ENCODE measurements around the gene KIRREL3. TPM values are rescaled to one million over a fixed set of nuclear protein-coding genes. Genes with fewer than 3 reads are reported as not detected.

Gene KIRREL3
- polyA plus RNA-seq, 1 donor (not counting 4 experiments of a cell fraction or from before 2014, with no cell fraction given): 0.04 TPM

DNA sequence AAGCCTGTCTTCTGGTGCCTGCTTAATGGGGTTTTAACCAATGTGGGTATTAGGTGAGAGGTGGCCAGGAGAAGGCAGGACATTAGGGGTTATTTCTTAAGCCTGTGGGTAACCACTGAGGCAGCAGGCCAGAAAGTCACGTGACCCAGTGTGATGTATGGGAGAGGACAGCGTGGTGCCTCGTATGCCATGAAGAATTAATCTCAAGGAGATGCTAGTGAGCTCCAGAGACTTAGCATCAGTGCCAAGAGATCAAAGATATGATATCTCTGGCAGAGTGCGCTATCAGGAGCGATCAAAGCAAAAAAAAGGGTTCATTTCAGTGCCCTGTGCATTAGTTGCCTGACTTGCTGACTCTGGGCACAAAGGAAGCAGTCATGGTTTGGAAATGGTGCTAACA is 275.5 kb downstream of the KIRREL3 start:
- H3K79me2 ChIP-seq (ENCODE audit: control insufficient read depth, insufficient read depth, low read length): no peaks in the 10 kb centered on the region
- H3K4me3 ChIP-seq (ENCODE audit: control insufficient read depth in 2 of 3, extremely low read depth in 1 of 3, insufficient read depth in 2 of 3, low read depth in 1 of 3, low read length in 3 of 3): no peak overlapping the region
- DNase-seq (ENCODE audit: low read depth, low spot score) (no peak), FAIRE-seq (no peak)
- H3K4me1 ChIP-seq (ENCODE audit: control insufficient read depth, extremely low read depth, insufficient read depth, low read length): no peaks in the 10 kb centered on the region
- H3K9me3 ChIP-seq (ENCODE audit: control insufficient read depth, low read depth, low read length): no peaks in the 10 kb centered on the region
- no peak overlapping the region for H3K4me2 ChIP-seq (ENCODE audit: control insufficient read depth, extremely low read depth, insufficient read depth, low read depth, low read length)
- H3K27me3 ChIP-seq (ENCODE audit: control insufficient read depth, extremely low read depth, insufficient read depth, low read length): no peaks in the 10 kb centered on the region
- dilution Hi-C loops (cut with MboI; ENCODE audit: extremely low pct_ligation_motif_present, low sequenced_read_pairs): no loop called here
- no peak overlapping the region for H3K9ac ChIP-seq (ENCODE audit: control insufficient read depth, extremely low read depth, insufficient read depth, low read length)
- no peaks in the 10 kb centered on the region for H4K20me1 ChIP-seq (ENCODE audit: control insufficient read depth, extremely low read depth, insufficient read depth, low read length)
- H3K9me1 ChIP-seq (ENCODE audit: control insufficient read depth, extremely low read depth, insufficient read depth, low read length): no peaks in the 10 kb centered on the region
- H3K36me3 ChIP-seq (ENCODE audit: control insufficient read depth in 2 of 2, extremely low read depth in 1 of 2, insufficient read depth in 2 of 2, low read length in 2 of 2): no peaks in the 10 kb centered on the region
- no peak overlapping the region for H3K27ac ChIP-seq (ENCODE audit: control insufficient read depth, insufficient read depth, low read length)
- no peak overlapping the region for H2AFZ ChIP-seq (ENCODE audit: control insufficient read depth, low read length)
- TF ChIP-seq EZH2 (IDR thresholded peaks at IDR 0.05; ENCODE audit: low read length): no peak
- TF ChIP-seq, protein P1, sequence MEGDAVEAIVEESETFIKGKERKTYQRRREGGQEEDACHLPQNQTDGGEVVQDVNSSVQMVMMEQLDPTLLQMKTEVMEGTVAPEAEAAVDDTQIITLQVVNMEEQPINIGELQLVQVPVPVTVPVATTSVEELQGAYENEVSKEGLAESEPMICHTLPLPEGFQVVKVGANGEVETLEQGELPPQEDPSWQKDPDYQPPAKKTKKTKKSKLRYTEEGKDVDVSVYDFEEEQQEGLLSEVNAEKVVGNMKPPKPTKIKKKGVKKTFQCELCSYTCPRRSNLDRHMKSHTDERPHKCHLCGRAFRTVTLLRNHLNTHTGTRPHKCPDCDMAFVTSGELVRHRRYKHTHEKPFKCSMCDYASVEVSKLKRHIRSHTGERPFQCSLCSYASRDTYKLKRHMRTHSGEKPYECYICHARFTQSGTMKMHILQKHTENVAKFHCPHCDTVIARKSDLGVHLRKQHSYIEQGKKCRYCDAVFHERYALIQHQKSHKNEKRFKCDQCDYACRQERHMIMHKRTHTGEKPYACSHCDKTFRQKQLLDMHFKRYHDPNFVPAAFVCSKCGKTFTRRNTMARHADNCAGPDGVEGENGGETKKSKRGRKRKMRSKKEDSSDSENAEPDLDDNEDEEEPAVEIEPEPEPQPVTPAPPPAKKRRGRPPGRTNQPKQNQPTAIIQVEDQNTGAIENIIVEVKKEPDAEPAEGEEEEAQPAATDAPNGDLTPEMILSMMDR (optimal IDR thresholded peaks at IDR 0.05 in 1 of 3, IDR thresholded peaks at IDR 0.05 in 1 of 3, conservative IDR thresholded peaks at IDR 0.05 in 1 of 3; ENCODE audit: extremely low read depth in 1 of 3, insufficient read depth in 2 of 3, low read length in 3 of 3): no peak

DNA sequence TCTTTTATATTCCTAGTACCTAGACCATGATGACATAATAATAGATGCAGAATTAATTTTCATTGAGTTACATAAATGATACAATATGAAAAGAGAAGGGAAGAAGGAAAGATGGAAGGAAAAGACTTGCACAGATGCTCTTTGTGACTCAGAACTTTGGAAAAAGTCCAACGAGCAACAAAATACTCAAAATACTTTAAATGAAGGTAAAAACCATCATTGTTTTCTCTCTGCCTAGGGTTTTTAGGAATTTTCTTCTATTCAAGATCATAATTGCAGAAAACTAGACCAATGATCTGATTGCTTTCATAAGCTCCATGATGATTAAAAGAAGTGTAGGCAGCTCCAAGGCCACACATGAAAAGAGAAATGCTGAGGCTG is 276.9 kb downstream of the KIRREL3 start:
- no peaks in the 10 kb centered on the region for H3K79me2 ChIP-seq (ENCODE audit: control insufficient read depth, insufficient read depth, low read length)
- dilution Hi-C loops (cut with MboI; ENCODE audit: extremely low pct_ligation_motif_present, low sequenced_read_pairs): no loop called here
- no peaks in the 10 kb centered on the region for H3K9me1 ChIP-seq (ENCODE audit: control insufficient read depth, extremely low read depth, insufficient read depth, low read length)
- H3K27me3 ChIP-seq (ENCODE audit: control insufficient read depth, extremely low read depth, insufficient read depth, low read length): no peaks in the 10 kb centered on the region
- FAIRE-seq (no peak), DNase-seq (ENCODE audit: low read depth, low spot score) (no peak)
- H4K20me1 ChIP-seq (ENCODE audit: control insufficient read depth, extremely low read depth, insufficient read depth, low read length): no peaks in the 10 kb centered on the region
- H3K9me3 ChIP-seq (ENCODE audit: control insufficient read depth, low read depth, low read length): no peaks in the 10 kb centered on the region
- H2AFZ ChIP-seq (ENCODE audit: control insufficient read depth, low read length): no peak overlapping the region
- TF ChIP-seq, protein P1 (optimal IDR thresholded peaks at IDR 0.05 in 1 of 3, IDR thresholded peaks at IDR 0.05 in 1 of 3, conservative IDR thresholded peaks at IDR 0.05 in 1 of 3; ENCODE audit: extremely low read depth in 1 of 3, insufficient read depth in 2 of 3, low read length in 3 of 3): no peak
- TF ChIP-seq EZH2 (IDR thresholded peaks at IDR 0.05; ENCODE audit: low read length): no peak
- H3K36me3 ChIP-seq (ENCODE audit: control insufficient read depth in 2 of 2, extremely low read depth in 1 of 2, insufficient read depth in 2 of 2, low read length in 2 of 2): no peaks in the 10 kb centered on the region
- no peak overlapping the region for H3K4me2 ChIP-seq (ENCODE audit: control insufficient read depth, extremely low read depth, insufficient read depth, low read depth, low read length)
- no peak overlapping the region for H3K27ac ChIP-seq (ENCODE audit: control insufficient read depth, insufficient read depth, low read length)
- no peak overlapping the region for H3K4me3 ChIP-seq (ENCODE audit: control insufficient read depth in 2 of 3, extremely low read depth in 1 of 3, insufficient read depth in 2 of 3, low read depth in 1 of 3, low read length in 3 of 3)
- no peak overlapping the region for H3K9ac ChIP-seq (ENCODE audit: control insufficient read depth, extremely low read depth, insufficient read depth, low read length)
- no peaks in the 10 kb centered on the region for H3K4me1 ChIP-seq (ENCODE audit: control insufficient read depth, extremely low read depth, insufficient read depth, low read length)
